Tibial nerve (tissue), 4 donors: Measurements from ENCODE around the gene WNT7A. TPM values are rescaled to one million over a fixed set of nuclear protein-coding genes. Genes with fewer than 3 reads are reported as not detected.

ENCODE experiments used
- DNase-seq, 2 donors: peaks; one replicate each; pipeline ENCODE4 v3.0.0-alpha.2; 2019; ENCODE audit warnings: low spot score in 2 of 2
- H3K27ac ChIP-seq, 4 donors: fragments of 200-600 bp; sonication (generic) in 3 of 4; one replicate each; pipeline ENCODE4 v1.5.1; 2017 to 2019; ENCODE audit warnings: mild to moderate bottlenecking in 1 of 4
- H3K27me3 ChIP-seq, 2 donors: fragments of 200-600 bp; sonication (generic) in 1 of 2; one replicate each; pipeline versions ENCODE4 v1.5.1 to v1.6.0; 2017 to 2019
- H3K36me3 ChIP-seq, 3 donors: fragments of 200-600 bp; sonication (generic); one replicate each; pipeline ENCODE4 v1.5.1; 2018 to 2019
- H3K4me1 ChIP-seq, 4 donors: fragments of 200-600 bp; sonication (generic) in 3 of 4; one replicate each; pipeline ENCODE4 v1.5.1; 2017 to 2019
- H3K4me3 ChIP-seq, 4 donors: fragments of 200-600 bp; sonication (generic) in 3 of 4; one replicate each; pipeline ENCODE4 v1.5.1; 2017 to 2019; ENCODE audit warnings: mild to moderate bottlenecking in 1 of 4, moderate library complexity in 1 of 4
- H3K9me3 ChIP-seq, 4 donors: fragments of 200-600 bp; sonication (generic) in 3 of 4; one replicate each; pipeline ENCODE4 v1.5.1; 2017 to 2019
- EP300 ChIP-seq, 2 donors: sonication (generic); formaldehyde crosslinking; IDR thresholded peaks; one replicate each; pipeline ENCODE4 v1.6.1; 2017; ENCODE audit warnings: antibody characterized with exemption in 2 of 2, mild to moderate bottlenecking in 1 of 2
- POLR2A ChIP-seq, 2 donors: fragments of 450-650 bp; IDR thresholded peaks; one replicate each; pipeline ENCODE4 v1.6.1; 2017; ENCODE audit warnings: antibody characterized with exemption in 2 of 2, mild to moderate bottlenecking in 2 of 2, moderate library complexity in 2 of 2
- WGBS, 2 donors: methylation state at CpG; one replicate each; pipeline ENCODE4 v1.1.5; 2018; 5-methylcytosine and 5-hydroxymethylcytosine counted together
- total RNA-seq, 4 donors: library from RNA; depleted of rRNA; stranded (reverse); fragments of >200 nt; gene quantifications; one replicate each; pipeline ENCODE4 v1.1.0, GENCODE V29; 2016
- TF ChIP-seq, protein P1 (sequence below), 5 experiments: fragments of 200-600 bp in 3 of 5; fragments of 450-650 bp in 2 of 5; sonication (generic) in 3 of 5; IDR thresholded peaks; one replicate each; pipeline ENCODE4 v1.5.1; 2016 to 2019; ENCODE audit warnings: antibody characterized with exemption in 5 of 5, mild to moderate bottlenecking in 3 of 5, moderate library complexity in 2 of 5

WNT7A gene
- total RNA-seq, 4 donors from 2014 or later = 0.21 TPM; not detected in 3

DNA sequence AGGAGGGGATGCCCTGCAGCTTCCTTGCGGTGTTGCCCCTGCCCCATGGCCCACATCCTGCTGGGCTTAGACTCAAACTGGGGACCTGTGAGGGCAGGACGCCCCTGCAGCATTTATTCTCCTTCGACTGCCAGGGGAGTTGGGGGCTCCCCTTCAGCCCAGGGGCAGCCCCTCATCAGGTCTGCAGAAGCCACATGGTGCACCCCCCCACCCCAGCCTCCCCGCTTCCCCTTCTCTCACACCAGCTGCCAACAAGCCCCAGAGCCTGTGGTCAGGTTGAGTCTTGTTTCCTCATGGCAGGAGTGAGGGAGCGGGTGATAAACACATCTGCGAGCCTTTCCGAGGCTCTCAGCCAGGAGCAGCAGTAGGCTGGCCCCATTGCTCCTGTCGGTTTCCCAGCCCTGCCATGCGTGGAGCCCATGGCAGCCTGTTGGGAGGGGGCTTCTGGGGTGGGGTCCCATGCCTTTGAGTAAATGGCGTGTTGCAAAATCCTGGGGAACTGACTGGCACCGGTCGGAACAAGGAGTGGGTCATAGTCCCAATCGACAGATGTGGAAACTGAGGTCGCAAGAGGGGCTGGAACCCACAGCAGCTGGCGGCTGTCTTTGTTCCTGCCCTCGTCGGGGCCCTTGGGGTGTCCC is 27.8 kb downstream of the WNT7A start:
- no peak for TF ChIP-seq EP300 (IDR thresholded peaks at IDR 0.05)
- TF ChIP-seq POLR2A (IDR thresholded peaks at IDR 0.05) = no peak
- TF ChIP-seq, protein P1, sequence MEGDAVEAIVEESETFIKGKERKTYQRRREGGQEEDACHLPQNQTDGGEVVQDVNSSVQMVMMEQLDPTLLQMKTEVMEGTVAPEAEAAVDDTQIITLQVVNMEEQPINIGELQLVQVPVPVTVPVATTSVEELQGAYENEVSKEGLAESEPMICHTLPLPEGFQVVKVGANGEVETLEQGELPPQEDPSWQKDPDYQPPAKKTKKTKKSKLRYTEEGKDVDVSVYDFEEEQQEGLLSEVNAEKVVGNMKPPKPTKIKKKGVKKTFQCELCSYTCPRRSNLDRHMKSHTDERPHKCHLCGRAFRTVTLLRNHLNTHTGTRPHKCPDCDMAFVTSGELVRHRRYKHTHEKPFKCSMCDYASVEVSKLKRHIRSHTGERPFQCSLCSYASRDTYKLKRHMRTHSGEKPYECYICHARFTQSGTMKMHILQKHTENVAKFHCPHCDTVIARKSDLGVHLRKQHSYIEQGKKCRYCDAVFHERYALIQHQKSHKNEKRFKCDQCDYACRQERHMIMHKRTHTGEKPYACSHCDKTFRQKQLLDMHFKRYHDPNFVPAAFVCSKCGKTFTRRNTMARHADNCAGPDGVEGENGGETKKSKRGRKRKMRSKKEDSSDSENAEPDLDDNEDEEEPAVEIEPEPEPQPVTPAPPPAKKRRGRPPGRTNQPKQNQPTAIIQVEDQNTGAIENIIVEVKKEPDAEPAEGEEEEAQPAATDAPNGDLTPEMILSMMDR (IDR thresholded peaks at IDR 0.05) = no peak
- no peaks in the 10 kb centered on the region for H3K9me3 ChIP-seq
- WGBS, 2 donors = 75 to 82% methylated on average over 8 to 17 of the region's 17 CpGs
- H3K36me3 ChIP-seq = no peaks in the 10 kb centered on the region
- H3K27ac ChIP-seq = no peak overlapping the region
- no peak for DNase-seq
- no peak overlapping the region for H3K4me3 ChIP-seq
- peaks cover 0 to 4% of the 10 kb centered on the region in 2 donors for H3K27me3 ChIP-seq
- no peaks in the 10 kb centered on the region for H3K4me1 ChIP-seq

DNA sequence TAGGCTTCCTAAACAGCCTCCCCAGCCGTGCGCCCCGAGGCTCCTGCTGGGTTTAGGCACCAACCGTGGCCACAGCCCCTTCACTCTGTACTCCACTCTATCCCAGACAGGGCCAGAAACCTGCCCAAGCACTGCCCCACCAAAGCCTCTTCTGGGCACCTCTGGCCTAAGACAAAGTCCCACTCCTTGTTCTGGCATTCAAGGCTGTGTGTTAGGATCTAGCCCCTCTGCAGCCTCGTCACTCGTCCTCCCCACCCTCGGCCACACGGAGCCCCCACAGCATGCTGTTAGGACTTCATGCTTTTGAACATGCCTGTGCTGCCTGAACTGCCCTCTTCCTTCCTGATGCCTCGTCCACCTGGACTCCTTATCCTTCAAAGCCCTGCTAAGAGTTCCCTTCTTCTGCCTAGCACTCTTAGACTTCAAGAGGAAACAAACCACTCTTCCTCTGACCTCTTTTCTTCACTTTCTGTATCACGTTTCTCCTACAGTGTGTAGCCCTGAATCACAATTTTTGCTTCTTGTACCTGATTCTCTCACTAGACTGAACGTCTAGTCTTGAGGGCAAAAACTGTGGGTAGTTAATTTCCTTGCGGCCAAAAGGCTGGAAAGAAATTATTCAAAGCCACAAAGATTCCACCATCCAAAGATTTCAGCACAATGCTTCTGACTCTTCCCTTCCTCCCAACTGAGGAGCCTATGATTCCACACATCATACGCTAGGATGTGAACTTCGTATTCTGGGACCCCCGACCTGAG is 28.6 kb downstream of the WNT7A start:
- Histone ChIP-seq H3K27me3 (peaks cover 0 to 4% of the 10 kb centered on the region in 2 donors), H3K4me1 (no peaks in the 10 kb centered on the region), H3K27ac (no peak overlapping the region), H3K4me3 (no peak overlapping the region), H3K36me3 (no peaks in the 10 kb centered on the region), H3K9me3 (no peaks in the 10 kb centered on the region)
- DNase-seq = no peak
- WGBS, 2 donors = 73 to 76% methylated on average over 15 of the region's 15 CpGs
- TF ChIP-seq, protein P1 (IDR thresholded peaks at IDR 0.05) = no peak
- TF ChIP-seq POLR2A (IDR thresholded peaks at IDR 0.05) = no peak
- no peak for TF ChIP-seq EP300 (IDR thresholded peaks at IDR 0.05)

DNA sequence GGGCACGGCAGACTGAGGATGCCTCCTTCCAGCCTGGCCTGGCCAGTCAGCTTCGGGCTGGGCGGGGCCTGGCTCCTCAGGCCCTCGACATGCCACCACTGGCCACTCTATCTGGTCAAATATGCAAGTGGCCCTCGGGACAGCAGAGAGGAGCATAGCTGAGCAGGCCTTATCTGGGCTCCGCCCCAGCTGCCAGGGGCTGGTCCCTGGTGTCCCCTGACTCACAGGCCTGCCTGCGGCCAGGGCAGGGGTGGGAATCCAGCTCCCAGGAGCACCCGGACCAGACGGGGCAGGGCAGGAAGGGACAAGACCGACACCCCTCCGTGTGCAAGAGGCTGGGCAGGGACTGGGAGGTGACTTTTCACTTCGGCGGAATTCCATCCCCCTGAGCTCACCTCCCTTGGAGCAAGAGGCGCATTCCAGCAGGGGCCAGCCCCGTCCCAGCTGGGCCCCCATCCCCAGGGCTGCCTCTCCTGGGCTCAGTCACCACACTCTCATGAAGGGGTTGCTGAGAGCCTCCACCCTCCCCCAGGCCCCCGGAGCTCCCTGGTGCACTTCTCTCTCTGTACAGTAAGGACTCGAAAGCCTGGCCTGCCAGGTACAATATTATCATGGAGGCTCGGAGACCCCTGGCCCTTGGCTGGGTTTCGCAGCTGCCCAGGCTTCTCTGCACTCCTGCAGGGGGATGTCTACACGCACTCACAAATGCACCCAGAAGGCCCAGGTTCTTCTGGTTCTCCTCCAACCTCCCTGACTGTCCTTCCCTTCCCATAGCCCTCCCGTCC is 29.5 kb downstream of the WNT7A start:
- no peak overlapping the region for H3K4me3 ChIP-seq
- no peaks in the 10 kb centered on the region for H3K9me3 ChIP-seq
- no peak for DNase-seq
- peaks cover 0 to 4% of the 10 kb centered on the region in 2 donors for H3K27me3 ChIP-seq
- TF ChIP-seq EP300 (IDR thresholded peaks at IDR 0.05) (no peak), POLR2A (IDR thresholded peaks at IDR 0.05) (no peak)
- TF ChIP-seq, protein P1 (IDR thresholded peaks at IDR 0.05) = no peak
- H3K36me3 ChIP-seq = no peaks in the 10 kb centered on the region
- H3K4me1 ChIP-seq = no peaks in the 10 kb centered on the region
- WGBS, 2 donors = 64 to 68% methylated on average over 9 to 19 of the region's 21 CpGs
- H3K27ac ChIP-seq = no peak overlapping the region

DNA sequence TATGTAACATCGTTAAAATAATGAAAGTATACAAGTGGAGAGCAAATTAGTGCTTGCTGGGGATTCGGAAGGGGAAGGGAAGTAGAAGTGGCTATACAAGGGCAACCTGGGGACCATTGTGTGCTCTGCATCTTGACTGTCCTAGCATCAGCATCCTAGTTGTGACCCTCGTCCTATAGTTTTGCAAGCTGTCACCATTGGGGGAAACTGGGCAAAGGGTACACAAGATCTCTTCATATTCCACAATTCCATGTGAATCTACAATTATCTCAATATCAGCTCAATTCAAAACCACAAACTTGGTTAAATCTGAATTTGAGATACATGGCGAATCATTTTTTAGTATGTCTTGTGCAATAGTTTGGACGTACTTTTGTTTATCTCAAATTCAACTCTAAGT is 30.9 kb downstream of the WNT7A start:
- no peak overlapping the region for H3K4me3 ChIP-seq
- 76 to 88% methylated on average over 5 of the region's 5 CpGs for WGBS, 2 donors
- H3K27me3 ChIP-seq = no peaks in the 10 kb centered on the region
- no peak overlapping the region for H3K27ac ChIP-seq
- no peaks in the 10 kb centered on the region for H3K9me3 ChIP-seq
- no peak for TF ChIP-seq POLR2A (IDR thresholded peaks at IDR 0.05)
- no peak for TF ChIP-seq EP300 (IDR thresholded peaks at IDR 0.05)
- TF ChIP-seq, protein P1 (IDR thresholded peaks at IDR 0.05) = no peak
- DNase-seq = no peak
- H3K36me3 ChIP-seq = no peaks in the 10 kb centered on the region
- H3K4me1 ChIP-seq = no peaks in the 10 kb centered on the region
